HL-60 (cell line): ENCODE results near the gene NOS3.

ENCODE experiments used
- DNase-seq, 2 experiments: peaks; one replicate each; pipeline ENCODE4 v3.0.0-alpha.2; 2010 to 2020; ENCODE audit warnings: low read depth in 1 of 2, low spot score in 1 of 2
- H3K27ac ChIP-seq: fragments of 250-450 bp; sonication (Bioruptor Pico); replicated peaks from 2 replicates; pipeline ENCODE4 v1.5.1; 2020; ENCODE audit warnings: mild to moderate bottlenecking, moderate library complexity
- H3K27me3 ChIP-seq: fragments of 250-450 bp; sonication (Bioruptor Pico); 2 replicates; pipeline ENCODE4 v1.5.1; 2021; ENCODE audit warnings: mild to moderate bottlenecking, moderate library complexity; ENCODE audit not compliant: insufficient read depth, poor library complexity, severe bottlenecking
- H3K4me3 ChIP-seq: replicated peaks from 2 replicates; pipeline ENCODE4 v1.5.1; 2011; ENCODE audit warnings: mild to moderate bottlenecking, control low read depth, low read length; ENCODE audit not compliant: insufficient read depth
- CTCF ChIP-seq: IDR thresholded peaks from one replicate; pipeline ENCODE4 v1.5.1; 2011; ENCODE audit warnings: low read length, control low read depth, inconsistent platforms; ENCODE audit not compliant: insufficient read depth
- GABPA ChIP-seq: IDR thresholded peaks from 2 replicates; pipeline ENCODE4 v1.6.1; 2012; ENCODE audit warnings: low read depth
- POLR2AphosphoS5 ChIP-seq: IDR thresholded peaks from 2 replicates; pipeline ENCODE4 v1.6.1; 2012; ENCODE audit warnings: low read depth
- REST ChIP-seq: IDR thresholded peaks from 2 replicates; pipeline ENCODE4 v1.6.1; 2012; ENCODE audit warnings: low read depth; ENCODE audit not compliant: insufficient replicate concordance
- SPI1 ChIP-seq: IDR thresholded peaks from 2 replicates; pipeline ENCODE4 v1.6.1; 2012; ENCODE audit warnings: low read depth, mild to moderate bottlenecking, borderline replicate concordance

Gene NOS3

GRCh38 chr7:150942591-150943452 lies 48.0 kb upstream of the NOS3 start:
- no peak overlapping the region for H3K4me3 ChIP-seq
- TF ChIP-seq CTCF (no peak), POLR2AphosphoS5 (no peak), GABPA (no peak)
- no peak overlapping the region for H3K27ac ChIP-seq
- no peaks in the 10 kb centered on the region for H3K27me3 ChIP-seq
- DNase-seq, result no peak

- H3K27me3 ChIP-seq, result no peaks in the 10 kb centered on the region
- no peak for TF ChIP-seq GABPA
- TF ChIP-seq REST, result no peak
- TF ChIP-seq POLR2AphosphoS5, result no peak
- TF ChIP-seq CTCF, result no peak
- TF ChIP-seq SPI1, result no peak
- DNase-seq, result no peak
- H3K27ac ChIP-seq, result no peak overlapping the region
- H3K4me3 ChIP-seq, result no peak overlapping the region
These were observed 47.4 kb upstream of the NOS3 start for GRCh38 chr7:150943453-150943814.

GRCh38 chr7:150944066-150945042 lies 46.5 kb upstream of the NOS3 start:
- no peak for DNase-seq
- H3K4me3 ChIP-seq, result no peak overlapping the region
- TF ChIP-seq CTCF, result no peak
- TF ChIP-seq GABPA, result no peak
- no peak for TF ChIP-seq POLR2AphosphoS5
- TF ChIP-seq SPI1, result no peak
- TF ChIP-seq REST, result no peak
- no peak overlapping the region for H3K27ac ChIP-seq
- no peaks in the 10 kb centered on the region for H3K27me3 ChIP-seq
